Measurements from ENCODE around the gene SFMBT2.
A peak's percentile ranks its signal among the peaks of the same experiment; 100 is the strongest.
"Not testable (repeated sequence)": the region's sequence is repeated elsewhere in the genome, so short reads cannot be mapped to it uniquely, and the experiment has no call there.

The SFMBT2 gene

DNA sequence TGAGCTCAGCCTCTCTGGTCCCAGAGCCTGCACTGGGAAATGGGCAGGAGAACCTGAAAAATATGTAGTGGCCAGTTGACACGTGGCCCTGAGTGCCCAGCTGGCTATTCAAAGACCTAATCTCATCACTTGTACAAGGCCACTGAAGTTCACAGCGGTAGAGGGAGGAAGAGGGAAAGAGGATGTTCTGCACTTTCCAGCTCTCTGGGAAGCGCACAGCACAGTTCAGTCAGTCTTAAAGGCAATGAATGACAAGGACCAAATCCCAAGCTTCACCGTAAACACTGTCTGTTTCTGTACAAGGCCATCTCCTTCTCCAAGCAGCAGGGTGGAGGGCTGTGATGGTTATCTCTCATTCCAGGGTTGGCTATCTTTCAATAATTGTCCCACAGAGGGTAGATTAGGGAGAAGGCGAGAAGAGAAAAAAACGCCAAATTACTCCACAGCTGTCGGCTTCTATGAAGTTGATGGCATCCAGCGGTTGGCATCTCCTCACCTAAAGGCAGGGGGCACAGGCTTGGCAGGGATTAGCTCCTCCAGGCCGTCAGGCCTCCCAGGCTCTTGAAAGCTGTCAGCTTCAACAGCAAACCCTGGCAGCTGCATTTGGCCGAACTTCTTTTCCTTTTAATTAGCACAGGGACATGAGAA is 10.6 kb downstream of the SFMBT2 start:
- DNase-seq = no peak

DNA sequence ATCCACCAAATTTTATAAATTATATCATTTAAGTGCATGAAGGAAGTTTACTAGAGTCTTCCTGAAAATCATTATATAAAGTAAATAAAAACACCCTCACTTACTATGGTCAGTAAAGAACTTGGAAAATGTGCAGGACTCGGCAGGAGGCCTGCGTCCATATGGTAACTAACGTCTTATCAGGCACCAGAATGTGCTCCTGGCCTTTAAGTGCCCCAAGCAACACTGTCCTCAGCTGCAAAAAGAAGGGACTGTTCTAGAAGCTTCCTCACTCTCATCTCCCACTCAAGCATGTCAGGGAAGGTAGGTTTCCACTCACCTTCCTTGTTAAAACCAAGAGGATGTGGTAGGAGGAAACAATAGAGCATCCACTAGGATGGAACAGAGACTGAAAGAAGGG is 11.3 kb downstream of the SFMBT2 start:
- DNase-seq = no peak

DNA sequence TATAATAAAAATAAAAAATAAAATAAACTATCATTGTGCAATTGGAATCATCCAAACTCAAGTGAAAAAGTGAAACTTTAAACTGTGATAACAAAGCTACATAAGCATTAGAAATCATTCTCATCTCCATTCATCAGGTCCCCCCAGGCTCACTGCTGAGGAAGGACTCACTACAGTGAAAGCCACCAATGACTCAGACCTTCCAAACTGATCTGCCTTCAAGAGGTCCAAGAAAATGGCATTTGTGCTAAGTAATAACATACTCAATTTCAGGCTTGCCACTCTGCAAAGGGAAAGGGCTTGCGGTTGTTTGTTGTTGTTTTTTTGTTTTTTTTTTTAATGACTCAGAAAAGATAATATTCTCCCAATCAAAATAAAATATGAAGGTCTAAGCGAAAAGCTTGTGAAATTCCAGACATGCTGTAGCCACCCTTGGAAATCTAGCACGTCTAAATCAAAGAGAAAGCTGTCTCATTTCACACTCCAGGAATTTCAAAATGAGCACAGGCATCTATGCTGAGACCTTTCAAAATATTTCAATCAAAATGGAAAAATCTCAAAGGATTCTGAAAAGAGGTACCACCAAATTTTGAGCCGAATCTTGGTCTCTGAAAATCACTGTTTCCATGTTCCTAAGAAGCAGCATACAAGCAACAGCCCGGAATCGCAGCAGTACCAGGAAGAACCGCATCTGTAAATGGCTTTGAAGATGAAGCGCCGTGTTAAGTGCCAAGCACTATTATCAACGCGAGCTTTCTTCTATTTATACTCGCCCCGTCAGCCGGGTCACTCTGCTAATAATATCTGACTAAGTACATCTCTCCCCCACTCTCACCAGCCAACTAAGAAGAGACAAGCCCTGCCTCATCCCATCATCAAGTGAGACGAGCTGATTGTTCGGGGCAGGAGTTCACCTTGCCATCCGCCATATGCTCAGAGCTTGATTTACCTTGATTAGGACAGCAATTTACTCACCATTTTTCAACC is 13.5 kb downstream of the SFMBT2 start:
- DNase-seq = peak in 1 of 2 experiments; percentile 40

- not testable (repeated sequence) for DNase-seq
Measured at GRCh38 chr10:7392301-7392700, 18.5 kb downstream of the SFMBT2 start.

DNA sequence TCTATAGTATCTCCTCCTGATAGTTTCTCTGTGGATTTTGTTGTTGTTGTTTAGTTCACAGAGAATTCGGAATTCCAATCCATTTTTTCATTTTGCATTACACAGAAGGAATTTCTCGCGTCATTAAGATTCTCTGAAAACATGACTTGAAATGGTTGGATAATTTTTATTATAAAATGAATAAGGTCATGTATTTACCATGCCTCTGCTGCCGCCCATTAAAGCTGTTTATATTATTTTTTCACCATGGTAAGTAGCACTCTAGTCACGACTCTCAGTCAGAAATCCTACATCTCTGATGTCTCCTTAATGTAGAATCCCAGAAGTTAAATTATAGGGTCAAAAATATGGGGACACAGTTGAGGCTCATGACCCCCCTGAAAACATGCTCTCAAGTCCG is 19.1 kb downstream of the SFMBT2 start:
- DNase-seq = no peak

DNA sequence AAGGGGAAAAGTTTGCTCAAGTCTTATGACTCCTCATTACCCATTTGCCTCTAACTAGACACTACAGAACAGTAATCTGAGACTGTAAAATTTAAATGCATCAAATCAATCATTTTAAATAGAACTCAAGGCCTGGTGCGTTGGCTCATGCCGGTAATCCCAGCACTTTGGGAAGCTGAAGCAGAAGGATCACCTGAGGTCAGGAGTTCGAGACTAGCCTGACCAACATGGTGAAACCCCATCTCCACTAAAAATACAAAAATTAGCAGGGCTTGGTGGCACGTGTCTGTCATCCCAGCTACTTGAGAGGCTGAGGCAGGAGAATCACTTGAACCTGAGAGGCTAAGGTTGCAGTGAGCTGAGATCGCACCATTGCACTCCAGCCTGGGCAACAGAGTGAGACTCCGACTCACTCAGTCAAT is 20.1 kb downstream of the SFMBT2 start:
- not testable (repeated sequence) for DNase-seq

GRCh38 chr10:7389844-7390243 is 21.0 kb downstream of the SFMBT2 start:
- DNase-seq = no peak

DNA sequence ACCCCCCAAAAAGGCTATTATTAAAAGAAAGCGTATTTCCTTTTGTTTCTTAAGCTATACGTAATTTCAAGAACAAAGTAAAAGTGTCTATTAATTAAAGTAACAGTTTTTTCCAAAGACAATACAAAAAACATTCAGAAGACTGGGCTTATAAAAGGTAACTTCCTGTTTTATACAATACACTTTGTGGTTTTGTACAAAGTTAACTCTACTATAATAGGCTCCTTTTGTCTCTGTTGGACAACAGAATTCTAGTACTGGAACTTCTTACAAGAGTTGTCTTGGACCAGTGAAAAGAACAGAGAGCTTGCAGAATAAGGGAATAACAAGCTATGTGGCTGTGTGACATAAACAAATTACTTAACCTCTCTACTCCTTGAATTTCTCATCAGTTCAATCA is 21.5 kb downstream of the SFMBT2 start:
- DNase-seq = no peak

- DNase-seq = peak in 1 of 2 experiments; percentile 42
Measured at GRCh38 chr10:7388602-7389001, 22.2 kb downstream of the SFMBT2 start.

DNA sequence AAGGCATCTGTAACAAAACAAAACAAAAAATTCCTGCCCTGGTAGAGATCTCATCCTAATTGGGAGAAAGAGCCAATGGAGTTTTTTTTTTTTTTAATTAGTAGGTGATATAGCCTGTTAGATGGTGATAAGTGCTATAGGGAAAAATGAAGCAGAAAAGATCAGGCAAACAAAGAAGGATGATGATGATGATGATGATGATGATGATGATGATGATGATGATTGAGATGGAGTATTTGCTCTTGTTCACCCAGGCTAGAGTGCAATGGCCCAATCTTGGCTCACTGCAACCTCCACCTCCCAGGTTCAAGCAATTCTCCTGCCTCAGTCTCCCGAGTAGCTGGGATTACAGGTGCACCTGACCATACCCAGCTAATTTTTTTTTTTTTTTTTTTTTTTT is 22.7 kb downstream of the SFMBT2 start:
- not testable (repeated sequence) for DNase-seq

DNA sequence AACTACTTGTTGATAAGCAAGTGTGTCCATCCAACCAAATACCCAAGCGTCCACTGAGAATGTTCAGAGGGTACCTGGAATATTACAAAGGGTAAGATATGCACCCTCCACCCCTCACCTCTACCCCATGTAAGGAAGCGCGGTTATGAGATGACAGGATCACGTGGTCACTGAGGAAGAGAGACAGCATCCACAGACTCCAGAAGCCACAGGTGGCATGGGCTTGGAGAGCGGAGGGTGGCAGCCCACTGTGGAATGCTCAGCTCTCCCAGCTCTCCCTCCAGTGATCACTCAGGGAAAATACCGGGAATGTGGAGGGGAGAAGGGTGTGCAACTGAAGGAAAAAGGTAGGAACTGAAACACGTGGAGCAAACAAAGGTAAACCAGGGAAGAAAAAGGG is 25.7 kb downstream of the SFMBT2 start:
- no peak for DNase-seq

- no peak for DNase-seq
Measured at GRCh38 chr10:7383442-7383841, 27.4 kb downstream of the SFMBT2 start.

DNA sequence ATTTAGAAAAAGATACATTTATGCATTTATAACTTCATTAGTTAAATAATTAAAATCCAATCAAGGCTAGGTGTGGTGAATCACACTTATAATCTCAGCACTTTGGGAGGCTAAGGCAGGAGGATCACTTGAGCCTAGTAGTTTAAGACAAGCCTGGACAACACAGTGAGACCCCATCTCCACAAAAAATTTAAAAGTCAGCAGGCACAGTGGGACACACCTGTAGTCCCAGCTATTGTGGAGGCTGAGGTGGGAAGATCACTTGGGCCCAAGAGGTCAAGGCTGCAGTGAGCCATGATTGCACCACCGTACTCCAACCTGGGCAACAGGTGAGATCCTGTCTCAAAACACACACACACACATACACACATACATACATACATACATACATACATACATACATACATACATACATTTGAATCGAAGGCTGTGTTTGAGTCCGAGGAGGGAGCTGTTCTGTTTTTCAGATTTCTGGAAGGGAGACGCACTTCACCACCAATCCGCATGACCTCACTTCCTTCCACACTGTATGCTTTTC is 30.1 kb downstream of the SFMBT2 start:
- no peak for DNase-seq

- DNase-seq = no peak
Measured at GRCh38 chr10:7378602-7379403, 32.0 kb downstream of the SFMBT2 start.

DNA sequence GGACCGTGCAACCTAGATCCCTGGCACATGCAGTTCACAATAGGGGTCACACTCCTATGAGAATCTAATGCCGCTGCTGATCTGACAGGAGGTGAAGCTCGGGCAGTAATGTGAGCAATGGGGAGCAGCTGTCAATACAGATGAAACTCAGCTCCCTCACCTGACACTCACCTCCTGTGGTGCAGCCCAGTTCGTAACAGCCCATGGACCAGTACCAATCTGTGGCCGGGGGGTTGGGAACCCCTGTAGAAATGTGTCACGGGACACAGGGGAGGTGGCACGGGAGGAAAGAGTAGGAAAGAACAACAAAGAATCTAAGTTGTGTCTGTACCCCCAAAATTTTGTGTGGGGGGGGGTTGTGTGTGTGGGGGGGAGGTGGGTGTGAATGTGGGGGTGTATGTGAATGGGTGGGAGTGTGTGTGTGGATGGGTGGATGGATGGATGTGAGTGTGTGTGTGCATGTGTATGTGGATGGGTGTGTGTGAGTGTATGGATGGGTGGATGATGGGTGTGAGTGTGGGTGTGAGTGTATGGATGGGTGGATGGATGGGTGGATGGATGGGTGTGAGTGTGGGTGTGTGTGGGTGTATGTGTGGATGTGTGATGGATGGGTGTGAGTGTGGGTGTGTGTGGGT is 33.1 kb downstream of the SFMBT2 start:
- no peak for DNase-seq

- no peak for DNase-seq
Measured at GRCh38 chr10:7374795-7375194, 36.0 kb downstream of the SFMBT2 start.

DNA sequence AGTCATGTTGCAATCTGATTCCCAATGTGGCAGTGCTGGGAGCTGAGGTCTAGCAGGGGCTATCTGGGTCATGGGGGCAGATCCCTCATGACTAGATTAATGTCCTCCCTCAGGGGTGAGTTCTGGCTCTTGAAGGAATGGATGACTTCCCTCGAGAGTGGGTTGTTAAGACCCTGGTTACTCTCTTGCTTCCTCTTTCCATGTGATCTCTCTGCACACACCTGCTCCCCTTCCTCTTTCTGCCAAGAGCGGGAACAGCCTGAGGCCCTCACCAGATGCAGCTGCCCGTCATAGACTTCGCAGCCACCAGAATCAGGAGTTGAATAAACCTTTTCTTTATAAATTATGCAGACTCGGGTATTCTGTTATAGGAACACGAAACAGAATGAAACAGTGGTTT is 37.8 kb downstream of the SFMBT2 start:
- DNase-seq = no peak

DNA sequence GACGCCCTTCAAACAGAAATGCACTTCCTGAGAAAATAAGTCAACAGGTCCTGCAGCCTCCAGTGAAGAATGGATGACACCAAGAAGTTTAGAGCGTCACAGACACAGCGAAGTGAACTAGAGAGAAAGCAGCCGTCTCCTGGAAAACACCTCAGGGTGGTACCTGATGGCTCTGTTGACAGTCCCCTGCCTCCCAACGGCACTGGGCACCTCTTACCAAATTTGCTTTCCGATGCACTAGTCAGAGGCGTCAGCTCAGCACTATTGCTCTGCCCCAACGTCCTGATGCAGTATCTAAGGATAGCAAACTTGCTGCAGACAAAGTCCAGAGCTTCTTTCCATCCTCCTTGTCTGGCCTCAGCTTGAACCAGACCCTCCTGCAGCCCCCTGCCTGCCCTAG is 38.3 kb downstream of the SFMBT2 start:
- no peak for DNase-seq

DNA sequence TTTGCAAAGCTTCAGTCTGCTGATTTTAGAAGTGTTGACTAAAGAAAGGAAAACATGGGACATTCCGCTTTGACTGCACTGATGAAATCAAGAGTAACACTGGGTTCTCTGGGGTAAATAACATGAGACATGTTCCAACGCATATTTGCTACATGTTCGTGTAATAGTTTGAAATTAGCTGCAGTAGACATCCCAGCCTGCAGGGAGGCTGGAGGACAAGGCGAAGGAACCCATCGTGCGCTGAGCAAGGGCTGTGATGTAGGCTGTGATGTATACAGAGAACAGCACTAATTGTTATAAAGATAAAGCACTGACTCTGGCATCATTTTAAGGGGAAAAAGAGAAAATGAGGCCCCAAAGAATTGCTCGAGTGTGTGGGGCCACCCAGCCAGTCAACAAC is 40.3 kb downstream of the SFMBT2 start:
- DNase-seq = no peak

DNA sequence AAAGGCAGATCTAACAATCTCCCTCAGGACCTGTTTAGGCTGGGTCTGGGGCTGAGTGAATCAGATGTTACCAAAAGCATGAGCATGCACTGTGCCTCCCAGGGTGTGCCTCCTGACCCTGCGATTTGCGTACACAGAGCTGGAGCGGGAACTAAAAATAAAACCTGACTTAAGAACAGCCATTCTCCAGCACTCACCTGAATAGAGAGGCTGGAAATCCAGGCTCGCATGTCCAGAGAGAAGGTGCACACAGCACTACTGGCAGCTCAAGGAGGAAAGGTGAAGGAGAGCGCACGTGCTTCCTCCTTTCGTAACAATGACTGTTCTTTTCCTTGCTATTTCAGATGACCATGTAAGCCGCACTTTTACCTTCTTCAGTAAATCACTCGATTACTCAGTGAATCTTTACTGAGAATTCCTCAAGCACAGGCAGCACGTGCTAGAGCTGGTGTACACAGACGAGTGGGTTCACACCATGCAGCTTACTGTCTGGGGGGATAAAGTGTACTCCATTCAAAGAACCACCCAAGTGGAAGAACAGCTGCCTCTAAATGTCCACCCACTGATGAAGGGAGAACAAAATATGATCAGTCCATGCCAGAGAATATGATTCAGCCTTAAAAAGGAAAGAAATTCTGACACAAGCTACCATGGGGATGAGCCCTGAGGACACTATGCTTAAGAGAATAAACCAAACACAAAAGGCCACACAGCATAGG is 45.6 kb downstream of the SFMBT2 start:
- no peak for DNase-seq

DNA sequence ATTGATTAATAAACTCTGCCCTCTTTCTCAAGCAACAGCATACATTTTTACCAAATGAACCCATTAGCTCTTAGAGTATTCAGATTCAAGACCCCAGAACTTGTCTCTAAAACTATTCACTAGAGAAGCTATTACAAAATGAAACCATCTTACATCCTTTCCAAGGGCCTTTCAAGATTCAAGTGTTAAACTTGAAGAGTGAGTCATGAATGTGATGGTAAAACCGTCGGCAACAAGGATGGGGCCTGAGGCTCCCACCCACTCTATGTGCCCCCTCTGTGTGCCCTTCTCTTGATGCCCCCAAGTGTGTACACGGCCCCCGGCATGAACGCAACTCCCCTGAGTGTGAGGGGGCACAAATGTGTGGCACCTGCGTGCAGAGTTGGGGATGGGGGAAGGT is 46.4 kb downstream of the SFMBT2 start:
- DNase-seq = no peak

- DNase-seq = no peak
Measured at GRCh38 chr10:7363700-7364099, 47.1 kb downstream of the SFMBT2 start.

Data from activated T-cell treated with anti-CD3 and anti-CD28 coated beads, Interleukin-2, amount 50 U/mL, for 48 hours (primary cell).